NCI-H1048 (cell line): ENCODE results near the gene UBE2B.
A peak's percentile ranks its signal among the peaks of the same experiment; 100 is the strongest.
"Not testable (repeated sequence)": the region's sequence is repeated elsewhere in the genome, so short reads cannot be mapped to it uniquely, and the experiment has no call there.

Source experiments
- DNase-seq: peaks from one replicate; lab custom pipeline; 2025; lab: John Stamatoyannopoulos, UW

UBE2B gene

DNA sequence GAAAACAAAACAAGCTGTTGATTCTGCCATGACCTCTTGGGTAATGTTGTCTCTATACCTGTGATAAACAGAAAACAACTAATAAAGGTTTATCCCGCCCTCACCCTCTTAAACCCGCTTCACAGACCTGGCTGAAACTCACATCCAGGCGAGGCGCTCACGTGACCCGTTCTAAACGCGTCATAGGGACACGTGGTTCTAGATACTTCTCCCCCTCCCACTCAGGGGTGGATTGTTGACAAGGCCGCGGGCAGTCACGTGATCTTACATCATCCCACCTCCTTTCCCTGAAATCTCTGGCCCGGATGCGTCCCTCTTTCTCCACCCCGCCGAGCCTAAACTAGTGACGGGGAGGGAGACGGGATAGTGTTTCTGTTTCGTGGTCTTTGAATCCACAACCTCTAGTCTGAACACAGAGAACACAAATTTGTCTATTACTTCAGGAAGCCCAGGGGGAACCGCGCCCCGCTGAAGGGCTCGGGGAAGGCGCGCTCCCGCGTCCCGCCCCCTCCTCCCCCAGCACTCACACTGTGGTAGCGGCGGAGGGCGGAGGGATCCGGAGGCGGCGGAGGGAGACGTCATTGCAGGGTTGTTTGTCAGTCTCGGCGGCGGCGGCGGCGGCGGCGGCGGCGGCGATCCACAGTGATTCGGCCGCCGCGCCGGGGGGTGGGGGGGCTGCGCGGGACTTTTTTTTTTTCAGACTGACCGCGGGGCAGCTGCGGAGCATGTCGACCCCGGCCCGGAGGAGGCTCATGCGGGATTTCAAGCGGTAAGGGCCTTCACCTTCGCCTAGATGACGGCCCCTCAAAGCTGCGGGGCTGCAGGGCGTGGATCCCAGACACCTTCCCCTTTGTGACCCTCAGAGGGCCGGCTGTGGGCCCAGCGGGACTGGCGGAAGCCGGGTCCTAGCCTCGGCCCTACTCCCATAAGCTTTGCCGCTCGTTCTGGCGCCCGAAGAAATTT lies at the start of gene UBE2B:
Gene UBE2B, plus strand, starts transcription at position 699 of the 963 bp plus-strand sequence. Its CDS starts 27 bp downstream, at position 726.
- peak; percentile 97 for DNase-seq

DNA sequence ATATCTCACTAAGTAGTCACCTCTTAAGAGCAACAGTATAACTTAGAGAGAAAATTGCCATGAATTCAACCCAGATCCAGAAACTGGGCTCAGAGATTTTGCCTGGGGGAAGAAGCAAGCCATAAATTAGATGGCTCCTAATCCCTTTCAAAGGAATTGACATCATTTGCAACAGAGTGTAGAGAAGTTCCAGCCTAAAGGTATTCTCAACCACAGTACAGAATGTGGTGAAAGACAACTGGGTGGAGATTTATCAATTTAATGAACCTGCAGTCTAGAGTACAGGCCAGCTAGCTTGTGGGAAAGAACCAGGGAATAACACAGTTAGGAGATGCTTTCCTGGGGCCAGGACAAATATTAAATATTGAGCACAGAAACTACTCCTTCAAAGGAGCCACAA lies 44.0 kb upstream of the UBE2B start:
- DNase-seq = no peak

DNA sequence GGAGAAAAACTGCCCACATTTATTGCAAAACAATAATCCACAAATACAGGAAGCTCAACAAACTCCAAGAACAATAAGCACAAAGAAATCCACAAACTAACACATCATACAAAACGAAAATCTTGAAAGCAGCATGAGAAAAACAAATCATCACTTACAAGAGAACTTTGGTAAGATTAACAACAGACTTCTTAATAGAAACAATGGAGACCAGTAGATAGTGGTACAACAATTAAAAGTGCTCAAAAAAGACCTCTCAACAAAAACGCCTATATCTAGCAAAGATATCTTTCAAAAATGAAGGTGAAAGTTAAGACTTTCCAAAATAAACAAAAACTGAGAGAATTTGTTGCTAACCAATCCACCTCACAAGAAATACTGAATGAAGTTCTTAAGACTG lies 42.8 kb upstream of the UBE2B start:
- DNase-seq = no peak

DNA sequence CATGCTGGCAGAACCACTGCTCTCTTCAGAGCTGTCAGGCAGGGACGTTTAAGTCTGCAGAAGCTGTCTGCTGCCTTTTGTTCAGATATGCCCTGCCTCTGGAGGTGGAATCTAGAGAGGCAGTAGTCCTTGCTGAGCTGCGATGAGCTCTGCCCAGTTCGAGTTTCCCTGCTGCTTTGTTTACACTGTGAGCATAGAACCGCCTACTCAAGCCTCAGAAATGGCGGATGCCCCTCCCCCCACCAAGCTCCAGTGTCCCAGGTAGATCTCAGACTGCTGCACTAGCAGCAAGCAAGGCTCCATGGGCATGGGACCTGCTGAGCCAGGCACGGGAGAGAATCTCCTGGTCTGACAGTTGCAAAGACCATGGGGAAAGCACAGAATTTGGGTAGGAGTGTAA lies 34.5 kb upstream of the UBE2B start:
- DNase-seq = not testable (repeated sequence)

DNA sequence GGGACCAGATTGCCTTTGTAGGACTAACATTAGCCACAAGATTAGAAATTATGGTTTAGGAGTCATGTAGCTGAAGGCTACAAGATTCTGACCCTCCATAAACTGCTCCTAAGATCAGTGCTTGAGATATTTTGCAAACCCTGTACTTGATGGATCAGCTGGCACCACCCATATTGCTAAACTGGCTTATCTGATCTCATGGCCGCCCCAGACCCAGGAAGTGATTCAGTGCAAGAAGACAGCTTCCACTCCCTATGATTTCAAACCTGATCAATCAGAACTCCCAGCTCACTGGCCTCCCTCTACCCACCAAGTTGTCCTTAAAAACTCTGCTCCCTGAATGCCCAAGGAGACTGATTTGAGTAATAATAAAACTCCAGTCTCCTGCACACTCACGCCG lies 27.9 kb upstream of the UBE2B start:
- DNase-seq = not testable (repeated sequence)

DNA sequence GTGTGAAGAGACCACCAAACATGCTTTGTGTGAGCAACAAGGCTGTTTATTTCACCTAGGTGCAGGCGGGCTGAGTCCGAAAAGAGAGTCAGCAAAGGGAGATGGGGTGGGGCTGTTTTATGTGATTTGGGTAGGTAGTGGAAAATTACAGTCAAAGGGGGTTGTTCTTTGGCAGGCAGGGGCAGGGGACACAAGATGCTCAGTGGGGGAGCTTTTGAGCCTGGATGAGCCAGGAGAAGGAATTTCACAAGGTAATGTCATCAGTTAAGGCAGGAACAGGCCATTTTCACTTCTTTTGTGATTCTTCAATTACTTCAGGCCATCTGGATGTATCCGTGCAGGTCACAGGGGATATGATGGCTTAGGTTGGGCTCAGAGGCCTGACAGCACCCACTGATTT lies 25.9 kb upstream of the UBE2B start:
- DNase-seq = not testable (repeated sequence)

DNA sequence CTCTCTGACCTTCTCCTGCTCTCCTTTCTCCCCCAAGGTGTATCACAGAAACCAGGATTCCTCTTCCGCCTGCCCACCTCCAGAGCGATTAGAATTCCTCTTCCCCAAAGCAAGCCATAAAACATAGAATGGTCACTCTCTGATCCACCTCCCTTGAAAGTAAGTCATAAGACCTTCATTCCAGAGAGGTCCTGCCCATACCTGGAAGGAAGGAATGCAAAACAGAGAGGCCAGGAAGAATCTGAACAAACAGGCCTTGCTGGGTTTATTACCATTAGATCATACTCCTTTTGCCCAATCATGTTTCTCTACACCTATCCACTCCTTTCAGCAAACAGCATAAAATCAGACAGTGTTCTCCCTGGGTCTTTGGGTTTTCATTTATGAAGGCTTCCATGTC lies 25.4 kb upstream of the UBE2B start:
- no peak for DNase-seq

DNA sequence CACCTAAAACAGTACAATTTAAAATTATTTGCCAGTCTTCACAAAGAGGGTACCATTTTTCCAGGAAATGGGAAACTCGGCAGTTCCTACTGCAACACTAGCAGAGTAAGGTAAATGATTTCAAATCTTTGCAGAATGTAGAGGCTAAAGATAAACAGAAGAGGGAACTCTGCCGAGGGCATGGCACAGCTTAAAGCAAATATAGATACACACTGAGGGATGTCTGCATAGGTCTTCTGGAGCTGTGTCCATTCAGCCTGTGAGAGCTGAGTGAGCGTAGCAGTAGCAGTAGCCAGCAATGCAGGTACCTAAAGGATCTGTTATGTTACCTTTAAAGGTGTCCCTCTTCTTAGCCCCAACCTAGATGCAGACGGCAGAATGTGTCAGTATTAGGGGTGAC lies 21.9 kb upstream of the UBE2B start:
- DNase-seq = no peak

DNA sequence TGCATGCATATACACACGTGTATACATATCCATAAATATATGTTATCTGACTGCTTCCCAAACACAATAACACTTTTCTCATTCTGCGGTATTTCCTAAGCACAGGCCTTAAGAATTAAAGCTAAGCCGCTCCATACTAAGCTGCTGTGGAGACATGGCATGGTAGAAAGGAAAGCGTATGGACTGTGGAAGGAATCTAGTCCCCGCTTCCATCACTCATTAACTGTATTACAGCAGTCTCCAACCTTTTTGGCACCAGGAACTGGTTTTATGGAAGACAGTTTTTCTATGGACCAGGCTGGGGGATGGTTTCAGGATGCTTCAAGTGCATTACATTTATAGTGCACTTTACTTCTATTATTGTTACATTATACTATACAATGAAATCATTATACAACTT lies 15.7 kb upstream of the UBE2B start:
- no peak for DNase-seq

DNA sequence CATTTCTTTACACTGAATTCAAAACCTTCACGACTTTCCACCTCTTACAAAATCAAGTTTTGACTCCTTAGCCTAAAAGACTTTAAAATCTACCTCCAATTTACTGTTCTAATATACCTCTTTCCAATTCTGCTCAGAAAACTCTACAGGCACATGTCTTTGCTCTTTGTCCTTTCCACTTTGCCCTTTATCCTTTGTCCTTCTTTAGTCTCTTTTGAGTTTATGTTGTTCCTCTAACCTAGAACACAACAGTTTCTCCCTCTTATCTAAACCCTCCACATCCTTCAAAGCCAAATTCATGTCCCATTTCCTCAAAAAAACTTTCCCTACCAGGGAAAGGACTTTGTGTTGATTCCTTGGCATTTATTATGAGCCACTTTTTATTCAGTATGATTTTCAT lies 5.8 kb upstream of the UBE2B start:
- no peak for DNase-seq

DNA sequence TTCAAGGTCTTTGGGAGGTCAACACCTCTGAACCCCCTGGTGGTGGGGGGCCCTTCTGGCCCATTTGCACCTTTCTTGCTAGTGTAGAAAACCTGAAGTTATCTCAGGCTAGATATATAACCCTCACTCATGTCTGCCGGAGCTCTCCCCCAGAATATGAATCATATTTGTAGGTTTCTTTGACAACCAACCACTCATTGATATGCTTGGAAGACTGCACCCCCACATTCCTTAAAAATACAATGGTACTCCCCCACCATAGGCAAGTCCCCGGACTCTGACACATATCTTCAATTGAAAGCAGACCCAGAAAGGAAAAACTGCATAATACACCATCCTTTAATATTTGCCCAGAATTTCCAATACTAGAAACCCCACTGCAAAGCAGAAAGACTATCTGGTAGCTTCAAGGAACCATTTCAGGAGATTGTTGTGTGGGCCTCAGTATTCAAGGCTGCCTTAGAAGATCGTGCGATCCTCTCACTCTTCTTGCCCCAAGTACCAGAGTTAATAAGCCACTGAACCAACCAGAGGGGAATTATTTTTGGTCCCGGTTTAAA lies 978 bp upstream of the UBE2B start:
- no peak for DNase-seq

DNA sequence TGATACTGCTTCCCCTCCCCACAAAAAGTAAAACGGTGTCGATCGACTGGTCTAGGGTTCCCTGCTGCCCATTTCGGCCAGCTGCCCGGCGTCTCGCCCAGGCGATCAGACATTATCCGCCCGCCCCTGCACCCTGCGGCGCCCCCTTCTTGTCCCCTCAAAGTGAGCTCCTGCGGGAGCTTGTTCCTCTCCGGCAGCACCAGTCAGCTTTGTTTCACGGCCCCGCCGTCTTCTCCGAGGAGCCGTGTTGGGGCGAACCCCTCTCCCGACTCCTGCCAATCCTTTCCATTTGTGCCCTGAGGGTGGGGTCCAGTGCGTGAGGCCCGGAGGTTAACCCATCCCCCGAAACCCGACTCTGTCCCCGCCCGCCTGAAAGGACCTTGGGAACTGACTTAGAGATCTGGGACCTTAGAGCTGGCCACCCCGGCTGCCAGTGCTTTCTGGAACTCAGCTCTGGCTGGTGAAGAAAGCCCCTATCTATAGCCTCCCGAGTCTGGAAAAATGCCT lies 518 bp downstream of the UBE2B start:
- no peak for DNase-seq

DNA sequence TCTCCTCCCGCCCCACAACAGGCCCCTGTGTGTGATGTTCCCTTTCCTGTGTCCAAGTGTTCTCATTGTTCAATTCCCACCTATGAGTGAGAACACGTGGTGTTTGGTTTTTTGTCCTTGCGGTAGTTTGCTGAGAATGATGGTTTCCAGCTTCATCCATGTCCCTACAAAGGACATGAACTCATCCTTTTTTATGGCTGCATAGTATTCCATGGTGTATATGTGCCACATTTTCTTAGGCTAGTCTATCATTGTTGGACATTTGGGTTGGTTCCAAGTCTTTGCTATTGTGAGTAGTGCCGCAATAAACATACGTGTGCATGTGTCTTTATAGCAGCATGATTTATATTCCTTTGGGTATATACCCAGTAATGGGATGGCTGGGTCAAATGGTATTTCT lies 2.3 kb downstream of the UBE2B start:
- not testable (repeated sequence) for DNase-seq

DNA sequence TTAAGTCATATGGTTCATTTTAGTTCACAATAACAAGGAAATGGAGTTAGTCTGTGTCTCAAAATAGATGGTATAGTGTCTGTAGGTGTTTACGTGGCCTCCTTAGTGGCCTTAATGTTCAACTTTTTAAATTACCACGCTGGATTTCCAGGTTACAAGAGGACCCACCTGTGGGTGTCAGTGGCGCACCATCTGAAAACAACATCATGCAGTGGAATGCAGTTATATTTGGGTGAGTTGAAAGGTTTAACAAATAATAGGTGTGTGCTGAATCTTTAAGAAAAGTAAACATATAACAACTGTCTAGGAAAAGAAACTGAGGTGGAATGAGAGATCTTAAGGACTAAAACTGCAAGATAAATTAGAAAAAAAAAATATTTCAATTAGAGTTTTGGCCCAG lies 2.9 kb downstream of the UBE2B start:
- no peak for DNase-seq

DNA sequence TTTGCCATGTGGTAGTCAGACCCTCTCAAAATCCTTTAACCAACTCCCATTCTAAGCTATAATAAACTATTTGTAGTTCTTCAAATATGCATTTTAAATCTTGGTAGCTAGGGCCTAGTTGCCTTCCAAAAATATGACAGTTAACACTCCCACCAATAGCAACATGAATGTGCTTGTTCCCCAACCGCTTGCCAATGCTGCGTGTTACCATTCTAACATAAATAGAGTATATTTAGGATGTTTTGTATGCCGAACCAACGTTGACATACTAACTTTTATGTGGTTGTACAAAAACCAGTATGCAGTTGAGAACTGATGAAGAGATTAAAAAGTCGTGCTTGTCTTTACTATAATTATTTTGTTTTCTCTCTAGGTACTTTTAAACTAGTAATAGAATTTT lies 9.0 kb downstream of the UBE2B start:
- DNase-seq = no peak

DNA sequence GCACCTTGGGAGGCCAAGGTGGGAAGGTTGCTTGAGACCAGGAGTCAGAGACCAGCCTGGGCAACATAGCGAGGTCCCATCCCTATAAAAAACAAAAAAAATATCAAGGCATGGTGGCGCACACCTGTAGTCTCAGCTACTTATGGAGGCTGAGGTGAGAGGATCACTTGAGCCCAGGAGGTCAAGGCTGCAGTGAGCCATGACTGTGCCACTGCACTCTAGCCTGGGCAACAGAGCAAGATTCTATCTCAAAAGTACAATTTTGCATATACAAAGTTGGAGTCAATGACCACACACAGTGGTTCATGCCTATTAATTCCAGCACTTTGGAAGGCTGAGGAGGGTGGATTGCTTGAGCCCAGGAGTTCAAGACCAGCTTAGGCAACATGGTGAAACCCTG lies 10.8 kb downstream of the UBE2B start:
- DNase-seq = not testable (repeated sequence)

DNA sequence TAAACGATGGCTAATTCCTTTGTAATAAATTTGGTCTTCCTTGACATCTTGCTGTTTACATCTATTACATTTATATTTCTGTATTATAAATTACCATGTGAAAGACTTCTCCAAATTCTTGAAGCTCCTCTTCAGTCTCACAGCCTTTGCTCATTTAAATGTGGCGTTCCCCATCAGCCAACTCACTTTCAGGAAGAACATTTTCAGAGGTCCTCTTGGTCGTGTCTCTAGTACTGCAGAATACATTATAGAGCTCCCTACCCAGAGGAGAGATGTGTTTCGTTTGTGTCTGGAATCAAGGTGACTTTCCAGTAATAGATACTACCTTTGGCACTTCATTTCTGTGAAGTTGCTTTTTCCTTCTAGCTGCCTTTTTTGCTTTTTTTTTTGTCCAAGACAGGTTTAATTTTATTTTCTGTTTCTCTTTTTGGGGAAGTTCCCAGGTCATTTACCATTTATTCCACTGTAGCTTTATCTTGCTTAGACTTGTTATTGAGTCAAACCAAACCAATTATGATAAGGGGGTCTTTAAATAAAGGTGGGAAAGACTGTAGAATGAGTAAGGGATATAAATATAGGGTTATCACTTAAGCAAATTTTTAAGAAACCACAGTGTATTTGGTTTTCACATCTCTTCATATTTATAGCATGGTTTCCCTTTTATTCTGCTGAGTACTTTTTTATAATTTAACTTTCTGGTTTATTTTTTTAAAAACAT lies 12.8 kb downstream of the UBE2B start:
- no peak for DNase-seq

DNA sequence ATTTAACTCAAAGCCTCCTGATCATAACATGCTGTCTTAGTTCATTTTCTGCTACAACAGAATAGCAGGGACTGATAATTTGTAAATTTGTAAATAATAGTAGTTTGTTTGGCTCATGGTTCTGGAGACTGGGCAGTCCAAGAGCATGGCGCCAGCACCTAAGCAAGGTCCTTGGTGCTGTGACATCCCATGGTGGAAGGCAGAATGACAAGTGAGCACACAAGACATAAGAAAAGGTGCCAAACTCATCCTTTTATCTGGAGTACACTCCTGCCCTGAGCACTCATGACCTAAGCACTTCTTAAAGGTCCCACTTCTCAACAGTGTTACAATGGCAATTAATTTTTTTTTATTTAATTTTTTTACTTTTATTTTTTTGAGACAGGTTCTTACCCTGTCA lies 16.1 kb downstream of the UBE2B start:
- no peak for DNase-seq

DNA sequence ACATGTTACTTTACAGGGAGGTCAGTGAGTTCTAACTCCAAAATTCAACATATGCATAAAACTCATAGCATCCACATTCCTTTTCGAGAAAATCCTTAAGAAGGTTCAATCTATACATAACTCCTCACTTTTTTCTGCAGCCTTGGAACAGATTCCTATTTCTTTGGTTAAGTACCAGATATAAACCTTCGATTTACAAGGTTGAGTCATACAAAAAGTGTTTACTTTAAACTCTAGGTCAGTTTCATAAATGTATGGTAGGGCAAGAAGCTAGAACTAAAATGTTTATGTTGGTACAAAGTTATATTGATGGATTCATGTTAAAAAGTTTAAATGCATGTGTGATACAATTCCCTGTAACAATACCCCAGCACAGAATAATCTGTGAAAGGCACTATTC lies 20.9 kb downstream of the UBE2B start:
- DNase-seq = no peak

DNA sequence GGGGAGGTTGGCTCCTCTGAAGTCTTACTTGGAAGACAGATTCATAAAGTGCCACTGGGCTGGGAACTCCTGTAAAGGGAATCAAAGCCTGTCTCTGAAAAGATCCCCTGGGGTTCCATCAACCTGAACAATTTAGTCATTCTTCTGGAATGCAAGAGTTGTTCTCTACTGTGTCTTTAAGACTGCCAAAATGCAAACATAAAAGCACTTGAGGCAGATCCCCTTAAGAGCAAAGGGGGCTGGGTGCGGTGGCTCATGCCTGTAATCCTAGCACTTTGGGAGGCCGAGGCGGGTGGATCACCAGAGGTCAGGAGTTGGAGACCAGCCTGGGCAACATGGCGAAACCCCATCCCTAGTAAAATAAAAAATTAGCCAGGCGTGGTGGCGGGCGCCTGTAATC lies 23.6 kb downstream of the UBE2B start:
- no peak for DNase-seq

DNA sequence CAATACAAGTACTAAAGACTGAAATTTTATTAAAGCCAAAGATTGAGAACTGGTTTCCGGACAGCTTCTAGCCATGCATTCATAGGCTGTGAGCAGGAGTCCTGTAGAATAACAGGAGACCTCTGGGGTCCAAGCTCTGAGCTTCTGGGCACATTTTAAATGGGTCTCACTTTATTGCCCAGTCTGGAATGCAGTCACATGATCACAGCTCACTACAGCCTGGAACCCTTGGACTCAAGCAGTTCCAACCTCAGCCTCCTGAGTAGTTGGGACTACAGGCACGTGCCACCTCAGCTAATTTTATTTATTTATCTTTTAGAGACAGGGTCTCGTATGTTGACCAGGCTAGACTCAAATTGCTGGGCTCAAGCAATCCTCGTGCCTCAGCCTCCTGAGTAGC lies 24.9 kb downstream of the UBE2B start:
- no peak for DNase-seq

DNA sequence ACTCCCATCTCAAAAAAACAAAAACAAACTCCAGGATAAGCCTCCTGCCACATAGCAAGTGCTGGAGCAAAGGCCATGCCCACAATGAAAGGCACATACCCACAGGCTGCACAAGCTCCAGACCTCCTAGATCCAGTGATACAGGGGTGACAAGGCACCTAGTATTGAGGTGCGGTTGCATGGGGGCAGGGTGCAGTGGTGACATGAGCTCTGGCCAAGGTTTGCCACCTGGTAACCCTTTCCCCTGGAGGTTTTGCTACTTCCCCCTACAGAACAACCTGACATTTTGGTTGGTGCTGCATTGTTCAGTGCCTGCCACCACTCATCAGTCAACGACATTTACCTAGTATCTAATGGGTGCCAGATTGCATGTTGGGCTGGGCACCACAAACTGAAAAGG lies 25.8 kb downstream of the UBE2B start:
- DNase-seq = no peak
